WTC11 (cell line): Measurements from ENCODE around the gene RGS6. TPM values are rescaled to one million over a fixed set of nuclear protein-coding genes. Genes with fewer than 3 reads are reported as not detected.

ENCODE experiments used
- ATAC-seq: fragments of 200-7000 bp; cut with Tn5 transposase; 2 replicates; pipeline ENCODE4 v1.10.0; 2021; ENCODE audit warnings: mild to moderate bottlenecking, moderate library complexity
- CTCF ChIA-PET: fragments of 300-600 bp; sonication (Branson Sonifier 250); formaldehyde crosslinking; loops from one replicate; lab custom pipeline; 2021; ENCODE audit warnings: antibody characterized with exemption; lab: Charles Lee
- POLR2A ChIA-PET: fragments of 350-600 bp; sonication (Branson Sonifier 250); formaldehyde crosslinking; loops from one replicate; lab custom pipeline; 2021; ENCODE audit warnings: antibody characterized with exemption; lab: Charles Lee
- DNase-seq: peaks from one replicate; pipeline ENCODE4 v3.0.0; 2021; ENCODE audit warnings: low spot score
- H3K27ac Mint-ChIP-seq: 2 replicates; pipeline ENCODE4 v1.8.0; 2021; ENCODE audit warnings: mixed read lengths
- H3K27me3 Mint-ChIP-seq: 2 replicates; pipeline ENCODE4 v1.8.0; 2021; ENCODE audit warnings: low read depth, mild to moderate bottlenecking, moderate library complexity, mixed read lengths
- H3K36me3 Mint-ChIP-seq: 2 replicates; pipeline ENCODE4 v1.8.0; 2021; ENCODE audit warnings: mixed read lengths
- H3K4me1 Mint-ChIP-seq: 2 replicates; pipeline ENCODE4 v1.8.0; 2022; ENCODE audit warnings: mixed read lengths
- H3K4me3 Mint-ChIP-seq: 2 replicates; pipeline ENCODE4 v1.8.0; 2021; ENCODE audit warnings: mild to moderate bottlenecking, moderate library complexity, mixed read lengths
- H3K9me3 Mint-ChIP-seq: 2 replicates; pipeline ENCODE4 v1.8.0; 2021; ENCODE audit warnings: mixed read lengths
- CBFB ChIP-seq: sonication (generic); formaldehyde crosslinking; IDR thresholded peaks from 2 replicates; pipeline ENCODE4 v1.8.1; 2022; ENCODE audit warnings: mild to moderate bottlenecking, low read depth, missing genetic modification reagents
- CREM ChIP-seq: sonication (generic); formaldehyde crosslinking; IDR thresholded peaks from 2 replicates; pipeline ENCODE4 v1.8.1; 2022; ENCODE audit warnings: mild to moderate bottlenecking, missing genetic modification reagents, moderate library complexity
- FOXJ3 ChIP-seq: sonication (generic); formaldehyde crosslinking; IDR thresholded peaks from 2 replicates; pipeline ENCODE4 v1.9.0; 2021; ENCODE audit warnings: missing genetic modification reagents, mild to moderate bottlenecking, borderline replicate concordance
- KAT7 ChIP-seq: sonication (generic); formaldehyde crosslinking; IDR thresholded peaks from 2 replicates; pipeline ENCODE4 v1.8.1; 2023; ENCODE audit warnings: missing genetic modification reagents, mild to moderate bottlenecking, borderline replicate concordance
- NFYB ChIP-seq: sonication (generic); formaldehyde crosslinking; conservative IDR thresholded peaks from 2 replicates; pipeline ENCODE4 v1.8.0; 2022; ENCODE audit warnings: low read depth, missing genetic modification reagents
- RELA ChIP-seq: sonication (generic); formaldehyde crosslinking; IDR thresholded peaks from 2 replicates; pipeline ENCODE4 v1.8.1; 2022; ENCODE audit warnings: missing genetic modification reagents, mild to moderate bottlenecking, borderline replicate concordance
- TCF7 ChIP-seq: sonication (generic); formaldehyde crosslinking; IDR thresholded peaks from 2 replicates; pipeline ENCODE4 v1.8.0; 2022; ENCODE audit warnings: mild to moderate bottlenecking, low read depth, missing genetic modification reagents, moderate library complexity
- TP53 ChIP-seq: sonication (generic); formaldehyde crosslinking; IDR thresholded peaks from 2 replicates; pipeline ENCODE4 v1.8.1; 2023; ENCODE audit warnings: mild to moderate bottlenecking, missing genetic modification reagents
- ZBTB21 ChIP-seq: sonication (generic); formaldehyde crosslinking; IDR thresholded peaks from 2 replicates; pipeline ENCODE4 v1.8.1; 2023; ENCODE audit warnings: mild to moderate bottlenecking, missing genetic modification reagents, borderline replicate concordance
- ZNF138 ChIP-seq: sonication (generic); formaldehyde crosslinking; conservative IDR thresholded peaks from 2 replicates; pipeline ENCODE4 v1.8.1; 2022; ENCODE audit warnings: mild to moderate bottlenecking, moderate library complexity, missing genetic modification reagents
- ZNF232 ChIP-seq: sonication (generic); formaldehyde crosslinking; IDR thresholded peaks from 2 replicates; pipeline ENCODE4 v1.8.0; 2022; ENCODE audit warnings: mild to moderate bottlenecking, missing genetic modification reagents
- ZNF317 ChIP-seq: sonication (generic); formaldehyde crosslinking; IDR thresholded peaks from 2 replicates; pipeline ENCODE4 v1.8.1; 2023; ENCODE audit warnings: low read depth, mild to moderate bottlenecking, moderate library complexity, missing genetic modification reagents, borderline replicate concordance
- ZNF423 ChIP-seq: fragments of 250-450 bp; sonication (Bioruptor Pico); IDR thresholded peaks from 2 replicates; pipeline ENCODE4 v2.1.2; 2022; ENCODE audit warnings: mild to moderate bottlenecking, moderate library complexity
- ZNF671 ChIP-seq: fragments of 250-450 bp; sonication (Bioruptor Pico); IDR thresholded peaks from 2 replicates; pipeline ENCODE4 v1.8.0; 2021; ENCODE audit warnings: mild to moderate bottlenecking
- total RNA-seq: library from RNA; stranded (reverse); gene quantifications from 3 replicates; pipeline ENCODE4 v1.2.3, GENCODE V29; 2021
- TF ChIP-seq, protein P1 (sequence below): sonication (generic); formaldehyde crosslinking; IDR thresholded peaks from 2 replicates; pipeline ENCODE4 v1.8.0; 2022; ENCODE audit warnings: mild to moderate bottlenecking, missing genetic modification reagents
- TF ChIP-seq, protein P2 (sequence below): sonication (generic); formaldehyde crosslinking; IDR thresholded peaks from 2 replicates; pipeline ENCODE4 v1.8.0; 2023; ENCODE audit warnings: missing genetic modification reagents, mild to moderate bottlenecking, borderline replicate concordance
- TF ChIP-seq, protein P3 (sequence below): sonication (generic); formaldehyde crosslinking; IDR thresholded peaks from 2 replicates; pipeline ENCODE4 v1.8.1; 2022; ENCODE audit warnings: mild to moderate bottlenecking, missing genetic modification reagents, moderate library complexity, borderline replicate concordance
- TF ChIP-seq, protein P4 (sequence below): sonication (generic); formaldehyde crosslinking; IDR thresholded peaks from 2 replicates; pipeline ENCODE4 v1.8.0; 2022; ENCODE audit warnings: mild to moderate bottlenecking, missing genetic modification reagents
- TF ChIP-seq, protein P5 (sequence below): sonication (generic); formaldehyde crosslinking; IDR thresholded peaks from 2 replicates; pipeline ENCODE4 v1.8.1; 2023; ENCODE audit warnings: mild to moderate bottlenecking, missing genetic modification reagents, moderate library complexity

The RGS6 gene
- total RNA-seq, 1 experiment from 2014 or later, result 1.0 TPM

DNA sequence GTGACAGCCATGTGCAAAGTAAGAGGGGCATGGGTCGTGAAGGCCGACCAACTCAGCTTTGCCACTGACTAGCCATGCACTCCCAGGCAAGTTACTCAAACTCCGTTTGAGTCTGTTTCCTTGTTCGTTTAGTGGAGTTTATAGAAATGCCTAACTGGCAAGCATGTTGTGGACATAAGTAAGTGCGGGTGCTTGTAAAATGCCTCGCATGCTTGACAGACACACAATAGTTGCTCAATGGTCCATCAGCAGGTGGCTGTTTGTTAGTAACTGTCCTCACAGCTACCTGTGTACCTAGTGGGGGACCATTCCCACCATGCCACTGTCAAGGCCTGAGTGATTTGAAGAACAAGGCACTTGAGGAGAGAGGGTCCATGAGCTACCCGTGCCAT, 623.4 kb downstream of the RGS6 start:
- no peaks in the 10 kb centered on the region for H3K36me3 Mint-ChIP-seq
- no peak overlapping the region for H3K27ac Mint-ChIP-seq
- DNase-seq (no peak), ATAC-seq (no peak)
- H3K4me3 Mint-ChIP-seq, result no peak overlapping the region
- ChIA-PET CTCF (interaction anchor here (0.5 to 2.0 kb wide), 6 partner anchors 10 to 393 kb away, joined by 3 to 6 read pairs (median 4); no protein-coding TSS in a partner anchor), POLR2A (no interaction called here)
- no peaks in the 10 kb centered on the region for H3K27me3 Mint-ChIP-seq
- no peaks in the 10 kb centered on the region for H3K9me3 Mint-ChIP-seq
- no peak for TF ChIP-seq CREM (CRISPR knock-in tag)
- TF ChIP-seq KAT7 (CRISPR knock-in tag), result no peak
- no peak for TF ChIP-seq RELA
- TF ChIP-seq ZNF317, result no peak
- TF ChIP-seq, protein P1, sequence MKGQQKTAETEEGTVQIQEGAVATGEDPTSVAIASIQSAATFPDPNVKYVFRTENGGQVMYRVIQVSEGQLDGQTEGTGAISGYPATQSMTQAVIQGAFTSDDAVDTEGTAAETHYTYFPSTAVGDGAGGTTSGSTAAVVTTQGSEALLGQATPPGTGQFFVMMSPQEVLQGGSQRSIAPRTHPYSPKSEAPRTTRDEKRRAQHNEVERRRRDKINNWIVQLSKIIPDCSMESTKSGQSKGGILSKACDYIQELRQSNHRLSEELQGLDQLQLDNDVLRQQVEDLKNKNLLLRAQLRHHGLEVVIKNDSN (CRISPR knock-in tag), result no peak
- TF ChIP-seq ZNF423, result no peak
- TF ChIP-seq ZBTB21 (CRISPR knock-in tag), result no peak
- no peak for TF ChIP-seq ZNF138
- TF ChIP-seq, protein P2, sequence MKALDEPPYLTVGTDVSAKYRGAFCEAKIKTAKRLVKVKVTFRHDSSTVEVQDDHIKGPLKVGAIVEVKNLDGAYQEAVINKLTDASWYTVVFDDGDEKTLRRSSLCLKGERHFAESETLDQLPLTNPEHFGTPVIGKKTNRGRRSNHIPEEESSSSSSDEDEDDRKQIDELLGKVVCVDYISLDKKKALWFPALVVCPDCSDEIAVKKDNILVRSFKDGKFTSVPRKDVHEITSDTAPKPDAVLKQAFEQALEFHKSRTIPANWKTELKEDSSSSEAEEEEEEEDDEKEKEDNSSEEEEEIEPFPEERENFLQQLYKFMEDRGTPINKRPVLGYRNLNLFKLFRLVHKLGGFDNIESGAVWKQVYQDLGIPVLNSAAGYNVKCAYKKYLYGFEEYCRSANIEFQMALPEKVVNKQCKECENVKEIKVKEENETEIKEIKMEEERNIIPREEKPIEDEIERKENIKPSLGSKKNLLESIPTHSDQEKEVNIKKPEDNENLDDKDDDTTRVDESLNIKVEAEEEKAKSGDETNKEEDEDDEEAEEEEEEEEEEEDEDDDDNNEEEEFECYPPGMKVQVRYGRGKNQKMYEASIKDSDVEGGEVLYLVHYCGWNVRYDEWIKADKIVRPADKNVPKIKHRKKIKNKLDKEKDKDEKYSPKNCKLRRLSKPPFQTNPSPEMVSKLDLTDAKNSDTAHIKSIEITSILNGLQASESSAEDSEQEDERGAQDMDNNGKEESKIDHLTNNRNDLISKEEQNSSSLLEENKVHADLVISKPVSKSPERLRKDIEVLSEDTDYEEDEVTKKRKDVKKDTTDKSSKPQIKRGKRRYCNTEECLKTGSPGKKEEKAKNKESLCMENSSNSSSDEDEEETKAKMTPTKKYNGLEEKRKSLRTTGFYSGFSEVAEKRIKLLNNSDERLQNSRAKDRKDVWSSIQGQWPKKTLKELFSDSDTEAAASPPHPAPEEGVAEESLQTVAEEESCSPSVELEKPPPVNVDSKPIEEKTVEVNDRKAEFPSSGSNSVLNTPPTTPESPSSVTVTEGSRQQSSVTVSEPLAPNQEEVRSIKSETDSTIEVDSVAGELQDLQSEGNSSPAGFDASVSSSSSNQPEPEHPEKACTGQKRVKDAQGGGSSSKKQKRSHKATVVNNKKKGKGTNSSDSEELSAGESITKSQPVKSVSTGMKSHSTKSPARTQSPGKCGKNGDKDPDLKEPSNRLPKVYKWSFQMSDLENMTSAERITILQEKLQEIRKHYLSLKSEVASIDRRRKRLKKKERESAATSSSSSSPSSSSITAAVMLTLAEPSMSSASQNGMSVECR, result no peak
- TF ChIP-seq, protein P3, sequence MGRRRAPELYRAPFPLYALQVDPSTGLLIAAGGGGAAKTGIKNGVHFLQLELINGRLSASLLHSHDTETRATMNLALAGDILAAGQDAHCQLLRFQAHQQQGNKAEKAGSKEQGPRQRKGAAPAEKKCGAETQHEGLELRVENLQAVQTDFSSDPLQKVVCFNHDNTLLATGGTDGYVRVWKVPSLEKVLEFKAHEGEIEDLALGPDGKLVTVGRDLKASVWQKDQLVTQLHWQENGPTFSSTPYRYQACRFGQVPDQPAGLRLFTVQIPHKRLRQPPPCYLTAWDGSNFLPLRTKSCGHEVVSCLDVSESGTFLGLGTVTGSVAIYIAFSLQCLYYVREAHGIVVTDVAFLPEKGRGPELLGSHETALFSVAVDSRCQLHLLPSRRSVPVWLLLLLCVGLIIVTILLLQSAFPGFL (CRISPR knock-in tag), result no peak
- TF ChIP-seq, protein P4, sequence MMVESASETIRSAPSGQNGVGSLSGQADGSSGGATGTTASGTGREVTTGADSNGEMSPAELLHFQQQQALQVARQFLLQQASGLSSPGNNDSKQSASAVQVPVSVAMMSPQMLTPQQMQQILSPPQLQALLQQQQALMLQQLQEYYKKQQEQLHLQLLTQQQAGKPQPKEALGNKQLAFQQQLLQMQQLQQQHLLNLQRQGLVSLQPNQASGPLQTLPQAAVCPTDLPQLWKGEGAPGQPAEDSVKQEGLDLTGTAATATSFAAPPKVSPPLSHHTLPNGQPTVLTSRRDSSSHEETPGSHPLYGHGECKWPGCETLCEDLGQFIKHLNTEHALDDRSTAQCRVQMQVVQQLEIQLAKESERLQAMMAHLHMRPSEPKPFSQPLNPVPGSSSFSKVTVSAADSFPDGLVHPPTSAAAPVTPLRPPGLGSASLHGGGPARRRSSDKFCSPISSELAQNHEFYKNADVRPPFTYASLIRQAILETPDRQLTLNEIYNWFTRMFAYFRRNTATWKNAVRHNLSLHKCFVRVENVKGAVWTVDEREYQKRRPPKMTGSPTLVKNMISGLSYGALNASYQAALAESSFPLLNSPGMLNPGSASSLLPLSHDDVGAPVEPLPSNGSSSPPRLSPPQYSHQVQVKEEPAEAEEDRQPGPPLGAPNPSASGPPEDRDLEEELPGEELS, result no peak
- TF ChIP-seq TCF7, result no peak
- no peak for TF ChIP-seq NFYB (CRISPR knock-in tag)
- no peak for TF ChIP-seq ZNF671 (CRISPR knock-in tag)
- no peak for TF ChIP-seq ZNF232 (CRISPR knock-in tag)
- no peak for TF ChIP-seq CBFB
- TF ChIP-seq, protein P5, sequence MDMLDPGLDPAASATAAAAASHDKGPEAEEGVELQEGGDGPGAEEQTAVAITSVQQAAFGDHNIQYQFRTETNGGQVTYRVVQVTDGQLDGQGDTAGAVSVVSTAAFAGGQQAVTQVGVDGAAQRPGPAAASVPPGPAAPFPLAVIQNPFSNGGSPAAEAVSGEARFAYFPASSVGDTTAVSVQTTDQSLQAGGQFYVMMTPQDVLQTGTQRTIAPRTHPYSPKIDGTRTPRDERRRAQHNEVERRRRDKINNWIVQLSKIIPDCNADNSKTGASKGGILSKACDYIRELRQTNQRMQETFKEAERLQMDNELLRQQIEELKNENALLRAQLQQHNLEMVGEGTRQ (CRISPR knock-in tag), result no peak
- TF ChIP-seq TP53 (CRISPR knock-in tag), result no peak
- no peak for TF ChIP-seq FOXJ3
- H3K4me1 Mint-ChIP-seq, result peaks cover 41% of the 10 kb centered on the region
